Spleen (tissue), 7 donors: Measurements from ENCODE around the gene MSI2.

ENCODE experiments used
- CTCF ChIP-seq, 11 experiments: fragments of 200-600 bp in 7 of 11; fragments of 450-650 bp in 4 of 11; sonication (generic) in 4 of 11; IDR thresholded peaks in 8 of 11; conservative IDR thresholded peaks in 3 of 11; 1 replicate in 7 of 11; 2 replicates in 4 of 11; pipeline versions ENCODE4 v1.4.0 to v1.8.0; 2016 to 2021; ENCODE audit warnings: antibody characterized with exemption in 11 of 11, inconsistent platforms in 4 of 11, mild to moderate bottlenecking in 1 of 11
- POLR2A ChIP-seq, 3 donors: fragments of 450-650 bp; IDR thresholded peaks; one replicate each; pipeline ENCODE4 v1.5.1; 2017; ENCODE audit warnings: antibody characterized with exemption in 3 of 3, mild to moderate bottlenecking in 1 of 3
- POLR2AphosphoS5 ChIP-seq, 3 donors: sonication (generic); formaldehyde crosslinking; IDR thresholded peaks; one replicate each; pipeline ENCODE4 v1.5.1; 2017; ENCODE audit warnings: antibody characterized with exemption in 3 of 3
- donor health status: DM: no; HTN: no; CAD: no; lungs with moderate emphysema.
- donor health status: DM: no; HTN: no; CAD: no.
- donor health status: DM: no; HTN: no; CAD: no.

- TF ChIP-seq CTCF (IDR thresholded peaks at IDR 0.05 in 8 of 11, conservative IDR thresholded peaks at IDR 0.05 in 3 of 11), result no peak
- TF ChIP-seq POLR2A (IDR thresholded peaks at IDR 0.05), result no peak
- TF ChIP-seq POLR2AphosphoS5 (IDR thresholded peaks at IDR 0.05), result no peak
Measured at GRCh38 chr17:57330587-57330986, 74.3 kb downstream of the MSI2 start.
